ENCODE results near the gene COX10.
"Not testable (repeated sequence)": the region's sequence is repeated elsewhere in the genome, so short reads cannot be mapped to it uniquely, and the experiment has no call there.

DNA sequence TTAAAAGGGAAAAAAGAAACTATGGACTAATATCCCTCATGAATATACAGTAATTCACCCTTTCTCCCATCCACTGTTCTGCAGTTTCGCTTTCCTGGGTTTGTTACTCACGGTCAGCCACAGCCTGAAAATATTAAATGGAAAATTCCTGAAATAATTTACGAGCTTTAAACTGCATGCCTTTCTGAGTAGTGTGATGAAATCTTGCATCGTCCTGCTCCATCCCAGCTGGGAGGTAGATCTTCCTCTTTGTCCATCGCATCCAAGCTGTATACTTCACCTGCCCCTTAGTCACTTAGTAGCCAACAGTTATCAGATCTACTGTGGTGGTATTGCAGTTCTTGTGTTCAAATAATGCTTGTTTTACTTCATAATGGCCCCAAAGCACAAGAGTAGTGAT, 39.5 kb upstream of the COX10 start:
- TF ChIP-seq, protein P1, sequence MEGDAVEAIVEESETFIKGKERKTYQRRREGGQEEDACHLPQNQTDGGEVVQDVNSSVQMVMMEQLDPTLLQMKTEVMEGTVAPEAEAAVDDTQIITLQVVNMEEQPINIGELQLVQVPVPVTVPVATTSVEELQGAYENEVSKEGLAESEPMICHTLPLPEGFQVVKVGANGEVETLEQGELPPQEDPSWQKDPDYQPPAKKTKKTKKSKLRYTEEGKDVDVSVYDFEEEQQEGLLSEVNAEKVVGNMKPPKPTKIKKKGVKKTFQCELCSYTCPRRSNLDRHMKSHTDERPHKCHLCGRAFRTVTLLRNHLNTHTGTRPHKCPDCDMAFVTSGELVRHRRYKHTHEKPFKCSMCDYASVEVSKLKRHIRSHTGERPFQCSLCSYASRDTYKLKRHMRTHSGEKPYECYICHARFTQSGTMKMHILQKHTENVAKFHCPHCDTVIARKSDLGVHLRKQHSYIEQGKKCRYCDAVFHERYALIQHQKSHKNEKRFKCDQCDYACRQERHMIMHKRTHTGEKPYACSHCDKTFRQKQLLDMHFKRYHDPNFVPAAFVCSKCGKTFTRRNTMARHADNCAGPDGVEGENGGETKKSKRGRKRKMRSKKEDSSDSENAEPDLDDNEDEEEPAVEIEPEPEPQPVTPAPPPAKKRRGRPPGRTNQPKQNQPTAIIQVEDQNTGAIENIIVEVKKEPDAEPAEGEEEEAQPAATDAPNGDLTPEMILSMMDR (IDR thresholded peaks at IDR 0.05 in 8 of 11, conservative IDR thresholded peaks at IDR 0.05 in 3 of 11): not testable (repeated sequence)
- not testable (repeated sequence) for TF ChIP-seq POLR2A (IDR thresholded peaks at IDR 0.05)

Data from spleen (tissue), 7 donors.